ENCODE measurements around the gene DMAC2. TPM values are rescaled to one million over a fixed set of nuclear protein-coding genes. Genes with fewer than 3 reads are reported as not detected.

DMAC2 gene
- total and polyA plus RNA-seq, 3 donors from 2014 or later = 24.6 to 35.8 (median 26.7) TPM

DNA sequence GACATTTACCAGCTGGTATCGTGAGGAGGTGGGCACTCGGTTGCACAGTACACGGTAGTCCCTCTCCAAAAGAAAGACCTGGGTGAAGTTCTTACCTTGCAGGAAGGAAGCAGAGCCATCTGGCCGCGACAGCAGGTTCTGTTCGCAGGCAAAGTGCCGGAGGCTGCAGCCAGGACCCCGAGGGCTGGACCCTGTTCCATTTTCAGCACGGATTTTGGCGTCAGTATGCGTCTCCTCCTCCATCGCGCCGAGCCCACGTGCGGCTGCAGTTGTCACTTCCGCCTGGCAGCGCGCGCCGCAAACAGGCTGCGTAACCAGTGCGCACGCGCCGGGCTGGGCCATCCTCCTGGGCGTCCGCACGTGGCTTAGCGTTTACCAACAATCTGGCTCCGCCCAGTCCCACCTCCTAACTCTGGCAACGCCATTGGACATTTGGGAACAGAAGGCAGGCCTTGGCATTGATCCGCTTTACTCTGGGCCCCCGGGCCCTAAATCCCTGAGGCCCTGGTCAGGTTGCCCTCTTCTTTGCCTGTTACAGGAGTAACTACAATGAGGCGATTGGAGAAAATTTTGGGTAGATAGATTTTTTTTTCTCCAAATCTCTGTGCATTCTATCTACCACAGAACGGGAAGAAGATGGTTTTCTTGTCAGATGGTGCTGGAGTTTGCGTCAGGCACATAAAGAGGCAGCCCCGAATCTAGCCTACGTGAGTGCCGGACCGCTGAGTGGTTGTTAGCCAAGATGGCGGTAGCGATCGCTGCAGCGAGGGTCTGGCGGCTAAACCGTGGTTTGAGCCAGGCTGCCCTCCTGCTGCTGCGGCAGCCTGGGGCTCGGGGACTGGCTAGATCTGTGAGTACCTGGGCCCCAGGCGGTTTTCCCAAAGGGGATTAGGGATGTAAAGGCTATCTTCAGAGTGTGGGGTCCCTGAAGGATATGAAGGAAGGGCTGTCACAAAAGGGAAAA is 42.3 kb downstream of the DMAC2 start, which contains the start of the genes BCKDHA and EXOSC5:
Gene BCKDHA (plus strand): TSS at position 733 of the 964 bp plus-strand sequence. CDS start 10 bp downstream, at position 743.
Gene EXOSC5 (minus strand): TSS at position 274 of the 964 bp plus-strand sequence. CDS start 31 bp downstream, at position 243.
- 0% methylated on average over 15 to 49 of the region's 50 CpGs for WGBS, 2 donors
- peak within 1 kb of the TSS; percentile 80 to 92 for H3K27ac ChIP-seq
- TF ChIP-seq, protein P1, sequence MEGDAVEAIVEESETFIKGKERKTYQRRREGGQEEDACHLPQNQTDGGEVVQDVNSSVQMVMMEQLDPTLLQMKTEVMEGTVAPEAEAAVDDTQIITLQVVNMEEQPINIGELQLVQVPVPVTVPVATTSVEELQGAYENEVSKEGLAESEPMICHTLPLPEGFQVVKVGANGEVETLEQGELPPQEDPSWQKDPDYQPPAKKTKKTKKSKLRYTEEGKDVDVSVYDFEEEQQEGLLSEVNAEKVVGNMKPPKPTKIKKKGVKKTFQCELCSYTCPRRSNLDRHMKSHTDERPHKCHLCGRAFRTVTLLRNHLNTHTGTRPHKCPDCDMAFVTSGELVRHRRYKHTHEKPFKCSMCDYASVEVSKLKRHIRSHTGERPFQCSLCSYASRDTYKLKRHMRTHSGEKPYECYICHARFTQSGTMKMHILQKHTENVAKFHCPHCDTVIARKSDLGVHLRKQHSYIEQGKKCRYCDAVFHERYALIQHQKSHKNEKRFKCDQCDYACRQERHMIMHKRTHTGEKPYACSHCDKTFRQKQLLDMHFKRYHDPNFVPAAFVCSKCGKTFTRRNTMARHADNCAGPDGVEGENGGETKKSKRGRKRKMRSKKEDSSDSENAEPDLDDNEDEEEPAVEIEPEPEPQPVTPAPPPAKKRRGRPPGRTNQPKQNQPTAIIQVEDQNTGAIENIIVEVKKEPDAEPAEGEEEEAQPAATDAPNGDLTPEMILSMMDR (IDR thresholded peaks at IDR 0.05) = peak in 1 of 3 experiments; percentile 7
- TF ChIP-seq POLR2A (IDR thresholded peaks at IDR 0.05) = no peak
- peak within 1 kb of the TSS; percentile 93 to 98 for H3K4me3 ChIP-seq
- H3K9me3 ChIP-seq = no peaks in the 10 kb centered on the region
- no peaks in the 10 kb centered on the region for H3K36me3 ChIP-seq (ENCODE audit: low read depth, missing control alignments)
- peaks cover 17% of the 10 kb centered on the region for H3K4me1 ChIP-seq
- DNase-seq = peak; percentile 100
- H3K27me3 ChIP-seq = no peaks in the 10 kb centered on the region
- intact Hi-C loops (cut with DNase I; ENCODE audit: low total_unique reads) = no loop called here

GRCh38 chr19:41395355-41395754 is 44.4 kb downstream of the DMAC2 start:
- H3K27me3 ChIP-seq = no peaks in the 10 kb centered on the region
- no peak for DNase-seq
- H3K27ac ChIP-seq = no peak overlapping the region
- TF ChIP-seq, protein P1 (IDR thresholded peaks at IDR 0.05) = no peak
- no peak for TF ChIP-seq POLR2A (IDR thresholded peaks at IDR 0.05)
- intact Hi-C loops (cut with DNase I; ENCODE audit: low total_unique reads) = no loop called here
- peaks cover 17% of the 10 kb centered on the region for H3K4me1 ChIP-seq
- H3K36me3 ChIP-seq (ENCODE audit: low read depth, missing control alignments) = no peaks in the 10 kb centered on the region
- no peaks in the 10 kb centered on the region for H3K9me3 ChIP-seq
- H3K4me3 ChIP-seq = no peak overlapping the region
- WGBS, 2 donors = 75 to 80% methylated on average over 6 of the region's 6 CpGs

GRCh38 chr19:41392775-41393174 is 46.9 kb downstream of the DMAC2 start:
- H3K36me3 ChIP-seq (ENCODE audit: low read depth, missing control alignments) = no peaks in the 10 kb centered on the region
- H3K9me3 ChIP-seq = no peaks in the 10 kb centered on the region
- DNase-seq = no peak
- no peak for TF ChIP-seq POLR2A (IDR thresholded peaks at IDR 0.05)
- TF ChIP-seq, protein P1 (IDR thresholded peaks at IDR 0.05) = no peak
- H3K27me3 ChIP-seq = no peaks in the 10 kb centered on the region
- H3K4me1 ChIP-seq = peaks cover 8% of the 10 kb centered on the region
- no peak overlapping the region for H3K27ac ChIP-seq
- H3K4me3 ChIP-seq = no peak overlapping the region
- intact Hi-C loops (cut with DNase I; ENCODE audit: low total_unique reads) = no loop called here
- 52 to 70% methylated on average over 8 to 12 of the region's 12 CpGs for WGBS, 2 donors

- Histone ChIP-seq H3K27me3 (no peaks in the 10 kb centered on the region), H3K9me3 (no peaks in the 10 kb centered on the region), H3K36me3 (ENCODE audit: low read depth, missing control alignments) (no peaks in the 10 kb centered on the region), H3K4me1 (peaks cover 5% of the 10 kb centered on the region), H3K4me3 (no peak overlapping the region), H3K27ac (no peak overlapping the region)
- intact Hi-C loops (cut with DNase I; ENCODE audit: low total_unique reads) = no loop called here
- TF ChIP-seq, protein P1 (IDR thresholded peaks at IDR 0.05) = no peak
- no peak for TF ChIP-seq POLR2A (IDR thresholded peaks at IDR 0.05)
- no peak for DNase-seq
- 90 to 95% methylated on average over 10 to 11 of the region's 11 CpGs for WGBS, 2 donors
These were observed 48.1 kb downstream of the DMAC2 start for GRCh38 chr19:41391618-41392017.

Measured in testis (tissue), 3 donors.